HepG2 (cell line): ENCODE measurements around the gene TAPBP. TPM values are rescaled to one million over a fixed set of nuclear protein-coding genes. Genes with fewer than 3 reads are reported as not detected.

ENCODE experiments used
- BCL3 ChIP-seq: sonication (generic); formaldehyde crosslinking; IDR thresholded peaks from 2 replicates; pipeline ENCODE4 v1.5.1; 2020; ENCODE audit warnings: mild to moderate bottlenecking, missing genetic modification reagents, moderate library complexity
- HNF4A ChIP-seq: sonication (generic); formaldehyde crosslinking; IDR thresholded peaks from 2 replicates; pipeline ENCODE4 v1.4.0; 2020; ENCODE audit warnings: missing genetic modification reagents
- KLF11 ChIP-seq: IDR thresholded peaks from 2 replicates; pipeline ENCODE4 v1.6.1; 2016; ENCODE audit warnings: missing compliant biosample characterization
- KLF6 ChIP-seq: IDR thresholded peaks from 2 replicates; pipeline ENCODE4 v1.8.0; 2016; ENCODE audit warnings: missing biosample characterization, missing genetic modification reagents
- MAF1 ChIP-seq: sonication (generic); formaldehyde crosslinking; IDR thresholded peaks from 2 replicates; pipeline ENCODE4 v1.5.0; 2020; ENCODE audit warnings: missing genetic modification reagents, borderline replicate concordance
- MAX ChIP-seq: IDR thresholded peaks from 2 replicates; pipeline ENCODE4 v1.6.1; 2012; ENCODE audit warnings: inconsistent platforms
- MEIS1 ChIP-seq: sonication (generic); formaldehyde crosslinking; IDR thresholded peaks from 2 replicates; pipeline ENCODE4 v1.9.0; 2021; ENCODE audit warnings: mild to moderate bottlenecking, missing genetic modification reagents, moderate library complexity, borderline replicate concordance
- NAIF1 ChIP-seq: sonication (generic); formaldehyde crosslinking; IDR thresholded peaks from 2 replicates; pipeline ENCODE4 v1.5.0; 2020; ENCODE audit warnings: mild to moderate bottlenecking, missing genetic modification reagents, borderline replicate concordance
- PAX8 ChIP-seq: sonication (generic); formaldehyde crosslinking; IDR thresholded peaks from 2 replicates; pipeline ENCODE4 v1.8.0; 2022; ENCODE audit warnings: mild to moderate bottlenecking, missing genetic modification reagents, borderline replicate concordance
- RARG ChIP-seq: sonication (generic); formaldehyde crosslinking; IDR thresholded peaks from 2 replicates; pipeline ENCODE4 v1.4.0; 2020; ENCODE audit warnings: low read depth, mild to moderate bottlenecking, missing genetic modification reagents
- SCMH1 ChIP-seq: sonication (generic); formaldehyde crosslinking; IDR thresholded peaks from 2 replicates; pipeline ENCODE4 v1.9.0; 2021; ENCODE audit warnings: missing genetic modification reagents, mild to moderate bottlenecking, borderline replicate concordance
- SKI ChIP-seq: fragments of 450-650 bp; IDR thresholded peaks from one replicate; pipeline ENCODE4 v1.6.1; 2018; ENCODE audit warnings: mild to moderate bottlenecking; ENCODE audit not compliant: partially characterized antibody
- SOX5 ChIP-seq: IDR thresholded peaks from 2 replicates; pipeline ENCODE4 v1.6.1; 2016; ENCODE audit warnings: borderline replicate concordance
- SP140L ChIP-seq: sonication (generic); formaldehyde crosslinking; IDR thresholded peaks from 2 replicates; pipeline ENCODE4 v1.4.0; 2020; ENCODE audit warnings: missing genetic modification reagents, borderline replicate concordance
- TAF1 ChIP-seq: sonication (generic); formaldehyde crosslinking; IDR thresholded peaks from 2 replicates; pipeline ENCODE4 v1.4.0; 2020; ENCODE audit warnings: missing genetic modification reagents
- ZNF331 ChIP-seq: sonication (generic); formaldehyde crosslinking; IDR thresholded peaks from 2 replicates; pipeline ENCODE4 v1.4.0; 2020; ENCODE audit warnings: missing genetic modification reagents
- ZNF468 ChIP-seq: sonication (generic); formaldehyde crosslinking; IDR thresholded peaks from 2 replicates; pipeline ENCODE4 v1.8.0; 2022; ENCODE audit warnings: mild to moderate bottlenecking, moderate library complexity, missing genetic modification reagents
- ZNF510 ChIP-seq: sonication (generic); formaldehyde crosslinking; IDR thresholded peaks from 2 replicates; pipeline ENCODE4 v1.4.0; 2020; ENCODE audit warnings: low read depth, mild to moderate bottlenecking, missing genetic modification reagents
- ZNF75D ChIP-seq: sonication (generic); formaldehyde crosslinking; IDR thresholded peaks from 2 replicates; pipeline ENCODE4 v1.8.1; 2023; ENCODE audit warnings: missing genetic modification reagents, mild to moderate bottlenecking, borderline replicate concordance
- polyA plus RNA-seq, 8 experiments: library from polyadenylated mRNA; depleted of rRNA in 3 of 8; stranded (reverse) in 7 of 8; unstranded in 1 of 8; fragments of >200 nt; fragmentation: Illumina TruSeq in 4 of 8; extraction: Trizol in 4 of 8; gene quantifications; 2 replicates each; pipeline versions ENCODE4 v1.2.1 to v1.2.3, GENCODE V29; 2011 to 2016; ENCODE audit warnings: low read depth in 4 of 8, missing spikeins in 1 of 8, mixed read lengths in 1 of 8; ENCODE audit not compliant: insufficient read depth in 1 of 8
- total RNA-seq, 5 experiments: library from RNA; depleted of rRNA; stranded (reverse); fragments of >200 nt; fragmentation: Illumina TruSeq; extraction: Trizol; gene quantifications; 2 replicates each; pipeline ENCODE4 v1.2.3, GENCODE V29; 2016; ENCODE audit warnings: low read depth in 1 of 5
- TF ChIP-seq, protein P1 (sequence below): sonication (generic); formaldehyde crosslinking; IDR thresholded peaks from 2 replicates; pipeline ENCODE4 v1.8.1; 2023; ENCODE audit warnings: mild to moderate bottlenecking, missing genetic modification reagents
- TF ChIP-seq, protein P2 (sequence below): sonication (generic); formaldehyde crosslinking; conservative IDR thresholded peaks from 2 replicates; pipeline ENCODE4 v1.4.0; 2020; ENCODE audit warnings: mild to moderate bottlenecking, missing genetic modification reagents, moderate library complexity
- TF ChIP-seq, protein P3 (sequence below), 2 experiments: fragments of 450-650 bp in 1 of 2; sonication (generic) in 1 of 2; formaldehyde crosslinking; IDR thresholded peaks; 2 replicates each; pipeline versions ENCODE4 v1.5.0 to v1.8.0; 2020 to 2022; ENCODE audit warnings: mild to moderate bottlenecking in 1 of 2, missing genetic modification reagents in 1 of 2

The TAPBP gene
- total and polyA plus RNA-seq, 2 of the 13 experiments (the other 11 are each of a cell fraction or from before 2014, with no cell fraction given): 27.4 to 32.3 TPM

- TF ChIP-seq ZNF510: peak; percentile 94; the same call in 1 of the 2 replicates
- TF ChIP-seq NAIF1 (CRISPR knock-in tag): peak; percentile 74
- peak; percentile 68 for TF ChIP-seq MAX
- no peak for TF ChIP-seq MAF1 (CRISPR knock-in tag)
- peak; percentile 36; the same call in 1 of the 2 replicates for TF ChIP-seq KLF11 (CRISPR knock-in tag)
- TF ChIP-seq, protein P1, sequence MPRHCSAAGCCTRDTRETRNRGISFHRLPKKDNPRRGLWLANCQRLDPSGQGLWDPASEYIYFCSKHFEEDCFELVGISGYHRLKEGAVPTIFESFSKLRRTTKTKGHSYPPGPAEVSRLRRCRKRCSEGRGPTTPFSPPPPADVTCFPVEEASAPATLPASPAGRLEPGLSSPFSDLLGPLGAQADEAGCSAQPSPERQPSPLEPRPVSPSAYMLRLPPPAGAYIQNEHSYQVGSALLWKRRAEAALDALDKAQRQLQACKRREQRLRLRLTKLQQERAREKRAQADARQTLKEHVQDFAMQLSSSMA: peak; percentile 94; the same call in 1 of the 2 replicates
- peak; percentile 19 for TF ChIP-seq SKI
- no peak; the same call in 1 of the 2 replicates for TF ChIP-seq SP140L
- 0 out of 2 replicates have a peak, but pooled peaks have one; percentile 58 for TF ChIP-seq ZNF75D
- peak; percentile 4; the same call in 1 of the 2 replicates for TF ChIP-seq HNF4A (CRISPR knock-in tag)
- 0 out of 2 replicates have a peak, but pooled peaks have one; percentile 23 for TF ChIP-seq MEIS1
- peak; percentile 96; the same call in 1 of the 2 replicates for TF ChIP-seq PAX8 (CRISPR knock-in tag)
- TF ChIP-seq SCMH1 (CRISPR knock-in tag): no peak
- TF ChIP-seq, protein P2, sequence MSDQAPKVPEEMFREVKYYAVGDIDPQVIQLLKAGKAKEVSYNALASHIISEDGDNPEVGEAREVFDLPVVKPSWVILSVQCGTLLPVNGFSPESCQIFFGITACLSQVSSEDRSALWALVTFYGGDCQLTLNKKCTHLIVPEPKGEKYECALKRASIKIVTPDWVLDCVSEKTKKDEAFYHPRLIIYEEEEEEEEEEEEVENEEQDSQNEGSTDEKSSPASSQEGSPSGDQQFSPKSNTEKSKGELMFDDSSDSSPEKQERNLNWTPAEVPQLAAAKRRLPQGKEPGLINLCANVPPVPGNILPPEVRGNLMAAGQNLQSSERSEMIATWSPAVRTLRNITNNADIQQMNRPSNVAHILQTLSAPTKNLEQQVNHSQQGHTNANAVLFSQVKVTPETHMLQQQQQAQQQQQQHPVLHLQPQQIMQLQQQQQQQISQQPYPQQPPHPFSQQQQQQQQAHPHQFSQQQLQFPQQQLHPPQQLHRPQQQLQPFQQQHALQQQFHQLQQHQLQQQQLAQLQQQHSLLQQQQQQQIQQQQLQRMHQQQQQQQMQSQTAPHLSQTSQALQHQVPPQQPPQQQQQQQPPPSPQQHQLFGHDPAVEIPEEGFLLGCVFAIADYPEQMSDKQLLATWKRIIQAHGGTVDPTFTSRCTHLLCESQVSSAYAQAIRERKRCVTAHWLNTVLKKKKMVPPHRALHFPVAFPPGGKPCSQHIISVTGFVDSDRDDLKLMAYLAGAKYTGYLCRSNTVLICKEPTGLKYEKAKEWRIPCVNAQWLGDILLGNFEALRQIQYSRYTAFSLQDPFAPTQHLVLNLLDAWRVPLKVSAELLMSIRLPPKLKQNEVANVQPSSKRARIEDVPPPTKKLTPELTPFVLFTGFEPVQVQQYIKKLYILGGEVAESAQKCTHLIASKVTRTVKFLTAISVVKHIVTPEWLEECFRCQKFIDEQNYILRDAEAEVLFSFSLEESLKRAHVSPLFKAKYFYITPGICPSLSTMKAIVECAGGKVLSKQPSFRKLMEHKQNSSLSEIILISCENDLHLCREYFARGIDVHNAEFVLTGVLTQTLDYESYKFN (CRISPR knock-in tag): peak; percentile 64
- TF ChIP-seq, protein P3, sequence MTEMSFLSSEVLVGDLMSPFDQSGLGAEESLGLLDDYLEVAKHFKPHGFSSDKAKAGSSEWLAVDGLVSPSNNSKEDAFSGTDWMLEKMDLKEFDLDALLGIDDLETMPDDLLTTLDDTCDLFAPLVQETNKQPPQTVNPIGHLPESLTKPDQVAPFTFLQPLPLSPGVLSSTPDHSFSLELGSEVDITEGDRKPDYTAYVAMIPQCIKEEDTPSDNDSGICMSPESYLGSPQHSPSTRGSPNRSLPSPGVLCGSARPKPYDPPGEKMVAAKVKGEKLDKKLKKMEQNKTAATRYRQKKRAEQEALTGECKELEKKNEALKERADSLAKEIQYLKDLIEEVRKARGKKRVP (CRISPR knock-in tag; IDR thresholded peaks at IDR 0.05): peak in 1 of 2 experiments; percentile 24; a peak in 2 of 4 replicates
- no peak; the same call in 1 of the 2 replicates for TF ChIP-seq KLF6 (CRISPR knock-in tag)
- TF ChIP-seq ZNF468 (CRISPR knock-in tag): peak; percentile 30; the same call in 1 of the 2 replicates
- peak; percentile 94 for TF ChIP-seq TAF1 (CRISPR knock-in tag)
- no peak for TF ChIP-seq SOX5 (CRISPR knock-in tag)
- TF ChIP-seq ZNF331 (CRISPR knock-in tag): 0 out of 2 replicates have a peak, but pooled peaks have one; percentile 27
- TF ChIP-seq BCL3: peak; percentile 52; the same call in 1 of the 2 replicates
- TF ChIP-seq RARG: 0 out of 2 replicates have a peak, but pooled peaks have one; percentile 27
Observed at GRCh38 chr6:33299237-33299944, 14.5 kb downstream of the TAPBP start (continued).
